Activated gamma-delta T cell treated with anti-CD3 and anti-CD28 coated beads, Interleukin-2, amount 50 U/mL, for 16 hours (primary cell): ENCODE measurements around the gene ZNF106.

Experiments
- DNase-seq: peaks from one replicate; pipeline ENCODE4 v3.0.0-alpha.2; 2020; ENCODE audit warnings: low read depth

ZNF106 gene

DNA sequence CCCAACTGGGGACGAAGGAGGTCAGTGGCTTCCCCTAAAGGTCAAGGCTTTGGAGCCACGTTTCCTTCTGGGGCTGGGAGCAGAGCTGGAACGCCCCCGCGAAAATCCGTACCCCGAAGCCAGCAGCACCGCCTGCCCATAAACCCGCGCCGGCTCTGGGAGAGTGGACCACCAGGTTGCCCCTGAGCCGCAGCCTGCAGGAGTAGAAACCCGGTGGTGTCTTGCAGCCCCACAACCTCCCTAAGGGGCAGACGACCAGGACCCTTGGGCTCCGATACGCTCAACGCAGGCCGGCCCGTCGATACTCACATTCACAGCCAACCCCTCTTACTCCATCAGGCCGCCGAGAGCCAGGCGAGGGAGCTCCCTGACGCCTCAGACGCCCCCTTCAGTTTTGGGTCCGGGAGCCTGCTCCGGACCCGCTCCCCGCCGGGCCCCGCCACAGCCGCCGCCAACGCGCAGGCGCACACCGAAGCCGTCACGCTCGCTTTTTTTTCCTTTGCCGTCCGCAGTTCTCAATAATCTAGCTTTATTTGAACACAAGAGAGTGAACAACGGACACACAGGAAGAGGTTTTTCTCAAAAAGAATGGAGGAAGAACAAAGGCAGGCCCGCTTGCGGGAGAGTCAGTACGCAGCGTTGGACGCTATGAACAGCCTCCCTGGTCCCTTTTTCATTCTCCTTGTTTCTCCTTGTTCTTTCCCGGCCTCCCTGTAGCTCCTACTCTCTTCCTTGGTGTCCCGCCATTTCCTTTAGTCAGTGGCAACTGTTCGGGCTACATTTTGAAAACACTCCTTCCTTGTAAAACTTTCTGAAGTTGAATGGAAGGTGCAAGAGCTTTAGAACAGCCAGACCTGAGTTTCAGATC is at the start of gene ZNF106:
Gene ZNF106, minus strand, starts transcription at position 471 of the 868 bp plus-strand sequence. CDS start 18,852 bp downstream, outside the sequence.
- DNase-seq, result peak; percentile 81

DNA sequence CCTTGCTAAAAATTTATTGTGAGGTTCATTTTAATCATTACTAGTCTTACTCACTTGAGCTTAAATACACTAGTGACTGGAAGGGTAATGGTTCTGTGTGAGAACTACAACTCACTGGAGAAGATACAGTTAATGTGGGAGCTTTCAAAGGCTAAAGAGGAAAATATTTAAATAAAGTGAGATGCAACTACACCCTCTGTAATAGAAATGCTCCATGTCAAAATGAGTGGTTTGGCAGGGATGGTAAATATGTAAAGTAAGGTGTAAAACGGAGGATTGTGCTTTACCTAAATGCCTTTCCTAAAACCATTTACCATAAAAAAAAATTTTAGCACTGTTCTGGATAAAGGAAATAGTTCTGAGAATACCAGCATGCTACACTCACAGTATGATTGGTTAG is 42.3 kb upstream of the ZNF106 start:
- DNase-seq, result no peak

DNA sequence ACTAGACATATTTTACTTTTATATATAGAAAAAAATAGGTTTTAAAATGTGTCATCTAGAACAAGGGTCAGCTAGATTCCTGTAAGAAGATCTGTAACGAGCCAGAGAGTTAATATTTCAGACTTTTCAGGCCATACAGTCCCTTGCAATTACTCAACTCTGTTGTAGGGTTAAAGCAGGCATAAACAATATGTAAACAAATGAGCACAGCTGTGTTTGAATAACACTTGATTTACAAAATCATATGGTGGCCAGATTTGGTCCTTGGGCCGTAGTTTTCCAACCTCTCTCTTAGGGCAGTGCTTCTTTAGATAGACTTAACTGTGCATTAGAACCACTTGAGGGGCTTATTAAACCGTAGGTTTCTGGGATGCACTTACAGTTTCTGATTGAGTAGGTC is 38.0 kb upstream of the ZNF106 start:
- DNase-seq, result no peak

- DNase-seq, result no peak
These were observed 32.4 kb upstream of the ZNF106 start for GRCh38 chr15:42523331-42523730.

DNA sequence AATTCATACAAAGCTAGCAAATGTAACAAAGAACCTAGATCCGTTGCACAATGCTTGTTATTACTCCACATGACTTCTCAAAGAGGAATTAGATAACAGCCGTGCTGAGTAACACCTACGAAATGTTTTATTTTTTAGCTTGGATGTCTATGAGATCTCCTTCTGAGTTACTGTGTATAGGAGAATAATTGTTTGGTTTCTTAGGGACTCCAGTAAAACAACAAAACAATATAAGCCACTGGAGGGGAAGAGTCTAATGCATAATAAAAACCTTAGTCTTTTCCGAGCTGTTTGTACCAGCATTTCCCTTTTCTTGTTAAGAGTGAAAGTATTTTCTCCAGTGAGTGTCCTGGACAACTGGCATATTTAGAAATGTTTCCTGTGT is 20.1 kb upstream of the ZNF106 start:
- DNase-seq, result no peak

- no peak for DNase-seq
These were observed 19.5 kb upstream of the ZNF106 start for GRCh38 chr15:42510258-42511006.

GRCh38 chr15:42508263-42508690 is 17.3 kb upstream of the ZNF106 start:
- DNase-seq, result no peak

GRCh38 chr15:42507514-42507913 is 16.6 kb upstream of the ZNF106 start:
- DNase-seq, result no peak

GRCh38 chr15:42504631-42505030 is 13.7 kb upstream of the ZNF106 start:
- DNase-seq, result no peak

GRCh38 chr15:42503825-42504224 is 12.9 kb upstream of the ZNF106 start:
- DNase-seq, result no peak

- DNase-seq, result no peak
These were observed 11.5 kb upstream of the ZNF106 start for GRCh38 chr15:42502477-42502876.

GRCh38 chr15:42499858-42500609 is 9.1 kb upstream of the ZNF106 start:
- DNase-seq, result no peak

DNA sequence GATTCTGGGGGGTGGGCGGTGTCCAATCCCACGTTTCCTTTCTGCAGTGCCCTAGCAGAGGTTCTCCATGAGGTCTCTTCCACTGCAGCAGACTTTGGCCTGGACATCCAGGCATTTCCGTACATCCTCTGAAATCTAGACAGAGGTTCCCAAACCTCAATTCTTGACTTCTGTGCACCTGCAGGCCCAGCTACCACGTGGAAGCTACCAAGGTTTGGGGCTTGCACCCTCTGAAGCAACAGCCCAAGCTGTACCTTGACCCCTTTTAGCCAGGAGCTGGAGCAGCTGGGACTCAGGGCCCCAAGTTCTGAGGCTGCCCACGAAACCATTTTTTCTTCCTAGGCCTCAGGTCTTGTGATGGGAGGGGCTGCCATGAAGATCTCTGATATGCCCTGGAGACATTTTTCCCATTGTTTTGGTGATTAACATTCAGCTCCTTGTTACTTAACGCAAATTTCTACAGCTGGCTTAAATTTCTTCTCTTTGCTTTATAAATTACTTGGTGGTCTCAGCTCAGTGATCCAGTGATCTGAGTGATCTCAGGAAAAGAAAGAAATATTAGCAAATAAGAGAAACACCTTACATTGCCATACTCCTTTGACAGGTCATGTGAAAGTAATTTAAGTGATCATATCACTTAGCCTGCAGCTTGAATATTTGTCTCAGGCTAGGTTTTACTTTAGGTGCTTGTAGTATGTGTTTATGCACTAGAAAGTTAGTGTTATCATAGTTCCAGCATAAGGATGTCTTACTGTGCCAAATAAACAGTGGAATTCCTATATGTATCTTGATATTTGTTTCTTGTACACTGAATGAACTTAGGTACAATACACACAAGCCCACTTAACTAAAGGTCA is 7.5 kb upstream of the ZNF106 start:
- DNase-seq, result no peak

GRCh38 chr15:42495361-42496212 is 4.6 kb upstream of the ZNF106 start, which contains the start of gene SNAP23:
TSS of gene SNAP23 (plus strand) at chr15:42495634. CDS start at chr15:42511847, 16,213 bp downstream.
- DNase-seq, result peak; percentile 70

DNA sequence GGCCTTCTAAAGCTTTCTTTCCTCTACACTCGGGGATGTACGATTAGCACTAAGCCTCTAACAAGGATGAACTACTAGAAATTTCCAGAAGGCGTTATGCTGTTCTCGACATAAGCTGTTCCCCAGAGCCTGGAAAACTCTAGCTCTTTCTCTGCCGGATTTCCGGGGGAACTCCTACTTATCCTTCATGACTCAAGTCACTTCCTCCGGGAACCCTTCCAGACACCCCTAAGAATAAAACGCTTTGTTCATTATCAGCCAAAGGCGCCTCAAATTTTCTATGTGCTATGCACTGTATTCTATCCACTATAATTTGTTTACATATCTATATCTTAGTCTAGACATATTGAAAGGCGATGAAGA is 4.0 kb upstream of the ZNF106 start:
- no peak for DNase-seq

GRCh38 chr15:42493679-42494078 is 2.7 kb upstream of the ZNF106 start:
- no peak for DNase-seq

DNA sequence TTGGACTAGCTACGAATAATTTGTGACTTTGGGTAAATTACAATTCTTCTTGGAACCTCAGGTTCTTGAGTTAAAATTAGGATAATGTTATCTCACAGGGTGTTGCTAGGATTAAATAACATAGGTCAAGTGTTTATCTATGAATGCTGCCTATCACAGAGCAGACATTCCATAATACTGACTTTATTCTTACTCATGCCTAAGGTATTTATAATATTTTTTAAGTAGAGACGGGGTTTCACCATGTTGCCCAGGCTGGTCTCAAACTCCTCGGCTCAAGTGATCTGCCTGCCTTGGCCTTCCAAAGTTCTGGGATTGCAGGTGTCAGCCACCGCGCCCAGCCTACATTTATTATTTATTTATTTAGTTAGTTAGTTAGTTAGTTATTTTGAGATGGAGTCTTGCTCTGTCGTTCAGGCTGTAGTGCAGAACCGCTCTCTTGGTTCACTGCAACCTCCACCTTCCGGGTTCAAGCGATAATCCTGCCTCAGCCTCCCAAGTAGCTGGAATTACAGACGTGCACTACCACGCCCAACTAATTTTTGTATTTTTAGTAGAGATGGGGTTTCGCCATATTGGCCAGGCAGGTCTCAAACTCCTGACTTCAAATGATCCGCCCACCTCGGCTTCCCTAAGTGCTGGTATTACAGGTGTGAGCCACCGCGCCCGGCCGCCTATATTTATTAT is 741 bp upstream of the ZNF106 start:
- DNase-seq, result no peak

- DNase-seq, result no peak
These were observed 660 bp downstream of the ZNF106 start for GRCh38 chr15:42490291-42490670.

DNA sequence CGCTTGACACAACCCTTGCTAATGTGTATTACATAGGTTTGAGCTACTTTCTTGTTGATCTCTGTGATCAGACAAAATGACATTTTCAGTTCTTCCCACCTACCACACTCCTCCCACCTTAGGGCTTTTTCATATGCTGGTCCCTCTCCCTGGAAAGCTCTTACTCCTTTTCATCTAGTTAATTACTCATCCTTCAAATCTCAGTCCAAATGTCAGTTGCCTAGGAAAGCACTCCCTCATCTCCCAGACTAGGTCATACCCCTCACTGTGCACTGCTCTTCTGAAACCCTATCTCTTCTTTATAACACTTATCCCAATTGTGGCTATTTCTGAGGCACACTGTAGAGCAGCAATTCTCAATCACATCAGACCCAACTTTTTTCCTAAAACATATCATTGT is 7.3 kb downstream of the ZNF106 start:
- no peak for DNase-seq

DNA sequence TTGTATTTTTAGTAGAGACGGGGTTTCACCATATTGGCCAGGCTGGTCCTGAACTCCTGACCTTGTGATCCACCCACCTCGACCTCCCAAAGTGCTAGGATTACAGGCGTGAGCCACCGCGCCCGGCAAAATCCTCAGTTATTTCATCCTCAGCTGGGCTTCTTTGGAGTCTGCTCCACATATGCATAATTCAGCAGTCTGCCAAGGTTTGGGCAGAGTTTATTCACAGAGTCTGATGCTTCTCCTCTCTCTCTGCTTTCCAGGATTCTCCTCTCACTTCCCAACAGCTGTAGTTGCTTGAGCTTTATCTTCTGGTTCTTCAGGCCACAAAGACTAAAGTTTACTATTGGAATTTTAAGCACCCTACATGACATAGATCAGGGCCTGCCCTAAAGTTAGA is 8.2 kb downstream of the ZNF106 start:
- no peak for DNase-seq
